H1 (cell line): ENCODE results near the gene CKAP4. TPM values are rescaled to one million over a fixed set of nuclear protein-coding genes. Genes with fewer than 3 reads are reported as not detected.

ENCODE experiments used
- CTCF ChIA-PET: fragments of 300-600 bp; sonication (Branson Sonifier 250); formaldehyde crosslinking; loops from one replicate; lab custom pipeline; 2021; ENCODE audit not compliant: partially characterized antibody; lab: Charles Lee
- POLR2A ChIA-PET: fragments of 300-600 bp; sonication (Branson Sonifier 250); formaldehyde crosslinking; loops from one replicate; lab custom pipeline; 2021; ENCODE audit warnings: inconsistent platforms; ENCODE audit not compliant: partially characterized antibody; lab: Charles Lee
- DNase-seq, 2 experiments: peaks; one replicate each; pipeline versions ENCODE4 v3.0.0 to v3.0.0-alpha.2; 2010 to 2022; ENCODE audit warnings: low spot score in 2 of 2, low read depth in 1 of 2, mixed read lengths in 1 of 2
- FAIRE-seq: peaks from 2 replicates; lab custom pipeline; 2011; peaks lifted over from hg19 to GRCh38; lab: Jason Lieb, UNC
- H2AFZ ChIP-seq: 2 replicates; pipeline ENCODE4 v1.8.1; 2012; ENCODE audit warnings: low read length, inconsistent platforms
- H2AK5ac ChIP-seq: 2 replicates; pipeline ENCODE4 v1.6.1; 2013; ENCODE audit warnings: low read depth, low read length
- H2BK120ac ChIP-seq: replicated peaks from 2 replicates; pipeline ENCODE3; 2013; ENCODE audit warnings: low read depth, low read length, inconsistent platforms
- H2BK12ac ChIP-seq: 2 replicates; pipeline ENCODE4 v1.6.1; 2013; ENCODE audit warnings: low read depth, low read length
- H2BK15ac ChIP-seq: 2 replicates; pipeline ENCODE4 v1.6.1; 2013; ENCODE audit warnings: low read length
- H2BK20ac ChIP-seq: 2 replicates; pipeline ENCODE4 v1.6.1; 2013; ENCODE audit warnings: low read length
- H2BK5ac ChIP-seq: 2 replicates; pipeline ENCODE4 v1.6.1; 2013; ENCODE audit warnings: low read depth, low read length
- H3K14ac ChIP-seq: 2 replicates; pipeline ENCODE4 v1.6.1; 2013; ENCODE audit warnings: inconsistent platforms; ENCODE audit not compliant: insufficient read length
- H3K18ac ChIP-seq: 2 replicates; pipeline ENCODE4 v1.6.1; 2013; ENCODE audit warnings: low read length; ENCODE audit errors: extremely low read depth
- H3K23ac ChIP-seq: 2 replicates; pipeline ENCODE4 v1.6.1; 2013; ENCODE audit warnings: inconsistent platforms; ENCODE audit not compliant: insufficient read length
- H3K23me2 ChIP-seq: 2 replicates; pipeline ENCODE4 v1.6.1; 2013; ENCODE audit warnings: low read depth, low read length
- H3K27ac ChIP-seq: 2 replicates; pipeline ENCODE4 v1.6.1; 2011; ENCODE audit warnings: low read depth, low read length, inconsistent platforms
- H3K27me3 ChIP-seq, 4 experiments: replicated peaks in 1 of 4; 1 replicate in 1 of 4; 2 replicates in 3 of 4; pipeline versions ENCODE4 v1.6.1 to v1.8.1; 2011 to 2013; ENCODE audit warnings: low read length in 3 of 4, mild to moderate bottlenecking in 3 of 4, inconsistent platforms in 2 of 4, mixed read lengths in 2 of 4, moderate library complexity in 1 of 4; ENCODE audit not compliant: control insufficient read depth in 3 of 4, insufficient read depth in 3 of 4; ENCODE audit errors: extremely low read depth in 1 of 4
- H3K36me3 ChIP-seq, 4 experiments: 2 replicates each; pipeline versions ENCODE4 v1.6.1 to v1.8.1; 2011 to 2013; ENCODE audit warnings: mild to moderate bottlenecking in 4 of 4, low read length in 3 of 4, moderate library complexity in 2 of 4, control low read depth in 1 of 4, inconsistent platforms in 1 of 4; ENCODE audit not compliant: insufficient read depth in 4 of 4, control insufficient read depth in 2 of 4
- H3K4ac ChIP-seq: replicated peaks from 2 replicates; pipeline ENCODE3; 2013; ENCODE audit warnings: low read length, low read depth, mixed read lengths, inconsistent platforms; ENCODE audit not compliant: insufficient read length
- H3K4me1 ChIP-seq, 4 experiments: replicated peaks in 1 of 4; 1 replicate in 1 of 4; 2 replicates in 3 of 4; pipeline versions ENCODE4 v1.6.1 to v1.8.1; 2011 to 2013; ENCODE audit warnings: low read length in 3 of 4, inconsistent platforms in 2 of 4, mixed read lengths in 1 of 4; ENCODE audit not compliant: insufficient read depth in 4 of 4, control insufficient read depth in 3 of 4
- H3K4me2 ChIP-seq, 2 experiments: 2 replicates each; pipeline versions ENCODE4 v1.6.1 to v1.8.1; 2011 to 2013; ENCODE audit warnings: low read depth in 2 of 2, low read length in 2 of 2, control low read depth in 1 of 2, inconsistent platforms in 1 of 2, mild to moderate bottlenecking in 1 of 2; ENCODE audit not compliant: insufficient read depth in 1 of 2
- H3K4me3 ChIP-seq, 4 experiments: fragments of 200-600, 300-600 bp in 1 of 4; sonication (generic), shearing (Covaris generic), sonication (Bioruptor Twin) in 1 of 4; 2 replicates each; pipeline versions ENCODE4 v1.5.1 to v1.8.1; 2011 to 2016; ENCODE audit warnings: low read length in 4 of 4, low read depth in 3 of 4, control low read depth in 2 of 4, inconsistent platforms in 2 of 4, mild to moderate bottlenecking in 2 of 4, mixed read lengths in 1 of 4, moderate library complexity in 1 of 4; ENCODE audit not compliant: insufficient read depth in 2 of 4; ENCODE audit errors: extremely low read depth in 1 of 4
- H3K56ac ChIP-seq: replicated peaks from 2 replicates; pipeline ENCODE3; 2013; ENCODE audit warnings: low read depth, mild to moderate bottlenecking, mixed read lengths, low read length, inconsistent platforms; ENCODE audit not compliant: insufficient read length
- H3K79me1 ChIP-seq: 2 replicates; pipeline ENCODE4 v1.6.1; 2013; ENCODE audit warnings: low read depth, low read length, control low read depth
- H3K79me2 ChIP-seq, 2 experiments: 2 replicates each; pipeline versions ENCODE4 v1.6.1 to v1.8.1; 2012 to 2013; ENCODE audit warnings: low read length in 2 of 2, mild to moderate bottlenecking in 2 of 2, inconsistent platforms in 1 of 2; ENCODE audit not compliant: insufficient read depth in 2 of 2, control insufficient read depth in 1 of 2
- H3K9ac ChIP-seq, 4 experiments: replicated peaks in 1 of 4; 1 replicate in 1 of 4; 2 replicates in 3 of 4; pipeline versions ENCODE4 v1.6.1 to v1.8.1; 2011 to 2013; ENCODE audit warnings: low read depth in 3 of 4, low read length in 3 of 4, control low read depth in 2 of 4, mild to moderate bottlenecking in 2 of 4, moderate library complexity in 2 of 4, inconsistent platforms in 1 of 4; ENCODE audit errors: extremely low read depth in 1 of 4
- H3K9me3 ChIP-seq, 2 experiments: 2 replicates each; pipeline versions ENCODE4 v1.6.1 to v1.8.1; 2012 to 2013; ENCODE audit warnings: mild to moderate bottlenecking in 2 of 2, moderate library complexity in 2 of 2, control low read depth in 1 of 2, inconsistent platforms in 1 of 2, low read depth in 1 of 2, low read length in 1 of 2, mixed read lengths in 1 of 2; ENCODE audit not compliant: insufficient read depth in 2 of 2
- H4K20me1 ChIP-seq, 2 experiments: replicated peaks in 1 of 2; 2 replicates each; pipeline versions ENCODE3 to v1.8.1; 2011 to 2013; ENCODE audit warnings: inconsistent platforms in 2 of 2, low read length in 2 of 2, mild to moderate bottlenecking in 1 of 2; ENCODE audit not compliant: insufficient read depth in 2 of 2, control insufficient read depth in 1 of 2
- H4K5ac ChIP-seq: 2 replicates; pipeline ENCODE4 v1.6.1; 2013; ENCODE audit warnings: low read length, low read depth, mixed read lengths, inconsistent platforms; ENCODE audit not compliant: insufficient read length
- H4K8ac ChIP-seq: 2 replicates; pipeline ENCODE4 v1.8.0; 2013; ENCODE audit warnings: mild to moderate bottlenecking, moderate library complexity, low read length, inconsistent platforms; ENCODE audit not compliant: insufficient read depth; ENCODE audit errors: extremely low read depth
- H4K91ac ChIP-seq: replicated peaks from 2 replicates; pipeline ENCODE3; 2013; ENCODE audit warnings: low read length, mixed read lengths, inconsistent platforms; ENCODE audit not compliant: insufficient read length
- ATF3 ChIP-seq: IDR thresholded peaks from 2 replicates; pipeline ENCODE4 v1.6.1; 2011; ENCODE audit warnings: low read depth, mild to moderate bottlenecking, low read length; ENCODE audit not compliant: insufficient read depth
- CHD2 ChIP-seq: IDR thresholded peaks from 2 replicates; pipeline ENCODE4 v1.6.1; 2012; ENCODE audit warnings: low read length, improper control_type of control experiment
- KDM1A ChIP-seq: fragments of 200-600, 300-600 bp; sonication (generic); IDR thresholded peaks from 2 replicates; pipeline ENCODE4 v1.7.1; 2016; ENCODE audit warnings: mild to moderate bottlenecking, low read length, borderline replicate concordance
- SUZ12 ChIP-seq: fragments of 200-600 bp; sonication (generic); IDR thresholded peaks from 2 replicates; pipeline ENCODE4 v1.6.1; 2012; ENCODE audit warnings: mild to moderate bottlenecking, inconsistent platforms, low read length, moderate library complexity, mixed read lengths
- TAF1 ChIP-seq: IDR thresholded peaks from 2 replicates; pipeline ENCODE4 v1.6.1; 2011; ENCODE audit warnings: mild to moderate bottlenecking, low read depth, low read length
- WGBS, 2 experiments: shearing (Covaris generic) in 1 of 2; methylation state at CpG; one replicate each; pipeline versions ENCODE4 v1.1.6 to v1.1.7; 2013 to 2015; ENCODE audit warnings: low lambda C conversion rate in 2 of 2, mixed read lengths in 2 of 2, inconsistent platforms in 1 of 2, low coverage in 1 of 2, missing lambda C conversion rate in 1 of 2; ENCODE audit not compliant: insufficient replicate concordance in 2 of 2, insufficient coverage in 1 of 2, insufficient read length in 1 of 2; ENCODE audit errors: extremely low coverage in 1 of 2, missing lambda C conversion rate in 1 of 2; 5-methylcytosine and 5-hydroxymethylcytosine counted together
- polyA plus RNA-seq, 7 experiments: library from polyadenylated mRNA; depleted of rRNA in 3 of 7; stranded (reverse) in 5 of 7; unstranded in 2 of 7; fragments of >200 nt in 5 of 7; fragments of 200-250 nt in 2 of 7; gene quantifications; 1 replicate in 5 of 7; 2 replicates in 1 of 7; 4 replicates in 1 of 7; pipeline versions ENCODE4 v1.2.1 to v1.2.3, GENCODE V29; 2011 to 2013; ENCODE audit warnings: missing spikeins in 2 of 7, mixed read lengths in 2 of 7
- total RNA-seq: library from RNA; stranded (reverse); fragmentation: NEBNext Ultra II Directional; extraction: Animal tissue kit (Norgen Biotek cat#: 25700); gene quantifications from 2 replicates; pipeline ENCODE4 v1.2.1, GENCODE V29; 2021

The CKAP4 gene
- total and polyA plus RNA-seq, 2 of the 8 experiments (the other 6 are each of a cell fraction or from before 2014, with no cell fraction given): 35.8 to 80.7 TPM

- ChIA-PET CTCF (interaction anchor here (0.7 to 4.3 kb wide), 5 partner anchors 9 to 53 kb away, joined by 3 to 18 read pairs (median 4); no protein-coding TSS in a partner anchor), POLR2A (interaction anchor here (1.8 kb wide), 1 partner anchor 9 kb away, joined by 5 read pairs; no protein-coding TSS in a partner anchor)
- Histone ChIP-seq H3K27ac (no peak overlapping the region), H3K79me1 (no peaks in the 10 kb centered on the region), H3K9ac (no peak overlapping the region), H2AK5ac (no peak overlapping the region), H3K14ac (no peak overlapping the region), H3K23ac (no peak overlapping the region), H3K27me3 (no peaks in the 10 kb centered on the region), H2BK12ac (no peak overlapping the region), H3K18ac (no peak overlapping the region), H3K4me1 (no peaks in the 10 kb centered on the region), H3K4ac (no peak overlapping the region), H3K4me3 (no peak overlapping the region), H4K91ac (no peak overlapping the region), H2BK20ac (no peak overlapping the region), H2BK15ac (no peak overlapping the region), H2BK5ac (no peak overlapping the region), H3K9me3 (no peaks in the 10 kb centered on the region), H3K56ac (no peak overlapping the region), H4K5ac (no peak overlapping the region), H2AFZ (no peak overlapping the region), H3K79me2 (no peaks in the 10 kb centered on the region), H4K8ac (no peak overlapping the region), H3K23me2 (peaks cover 2% of the 10 kb centered on the region; the same call in 1 of the 2 replicates), H4K20me1 (no peaks in the 10 kb centered on the region), H3K36me3 (no peaks in the 10 kb centered on the region), H3K4me2 (no peak overlapping the region), H2BK120ac (no peak overlapping the region)
- no peak for FAIRE-seq
- TF ChIP-seq TAF1: no peak
- no peak for TF ChIP-seq ATF3
- TF ChIP-seq SUZ12: no peak
- TF ChIP-seq KDM1A: no peak
- TF ChIP-seq CHD2: no peak
- DNase-seq: no peak
- 96% methylated on average over 6 of the region's 6 CpGs; no CpG with 5 or more reads in 1 of the 2 experiments for WGBS, 2 experiments
These were observed 25.7 kb upstream of the CKAP4 start for GRCh38 chr12:106273491-106273890.
